Lower lobe of right lung (tissue), 2 donors: ENCODE data around the gene TMEM256. TPM values are rescaled to one million over a fixed set of nuclear protein-coding genes. Genes with fewer than 3 reads are reported as not detected.

Source experiments
- ATAC-seq, 2 donors: fragments of 200-7000 bp; cut with Tn5 transposase; one replicate each; pipeline ENCODE4 v1.9.1; 2020 to 2022; ENCODE audit warnings: mild to moderate bottlenecking in 2 of 2, moderate library complexity in 2 of 2
- DNase-seq: peaks from one replicate; pipeline ENCODE4 v3.0.0-alpha.2; 2020
- H3K27ac ChIP-seq: fragments of 200-600 bp; one replicate; pipeline ENCODE4 v1.8.0; 2022
- H3K27me3 ChIP-seq: fragments of 200-600 bp; one replicate; pipeline ENCODE4 v1.8.0; 2022; ENCODE audit warnings: low read depth
- H3K36me3 ChIP-seq: fragments of 200-600 bp; one replicate; pipeline ENCODE4 v1.8.0; 2022; ENCODE audit warnings: mild to moderate bottlenecking
- H3K4me1 ChIP-seq: fragments of 200-600 bp; one replicate; pipeline ENCODE4 v1.8.0; 2022
- H3K4me3 ChIP-seq: fragments of 200-600 bp; one replicate; pipeline ENCODE4 v1.8.0; 2022; ENCODE audit warnings: mild to moderate bottlenecking
- H3K9me3 ChIP-seq: fragments of 200-600 bp; one replicate; pipeline ENCODE4 v1.8.0; 2022
- CTCF ChIP-seq: fragments of 200-600 bp; IDR thresholded peaks from one replicate; pipeline ENCODE4 v1.8.0; 2022; ENCODE audit warnings: antibody characterized with exemption, mild to moderate bottlenecking
- intact Hi-C: fragments of 100-400 bp; cut with DNase I; formaldehyde crosslinking; loops from one replicate; pipeline ENCODE4 v1.11.0; 2022
- total RNA-seq: library from RNA; stranded (reverse); fragmentation: NEBNext Ultra II Directional; extraction: Animal tissue kit (Norgen Biotek cat#: 25700); gene quantifications from one replicate; pipeline ENCODE4 v1.2.1, GENCODE V29; 2021
- donor health status: DM: no; HTN: yes; CAD: no; lungs with severe emphysema.

The TMEM256 gene
- total RNA-seq, 1 donor from 2014 or later = 51.2 TPM

GRCh38 chr17:7417056-7417655 is 13.3 kb upstream of the TMEM256 start:
- H3K27me3 ChIP-seq = no peaks in the 10 kb centered on the region
- no peaks in the 10 kb centered on the region for H3K9me3 ChIP-seq
- H3K4me3 ChIP-seq = no peak overlapping the region
- TF ChIP-seq CTCF = no peak
- no peaks in the 10 kb centered on the region for H3K36me3 ChIP-seq
- no peak overlapping the region for H3K27ac ChIP-seq
- intact Hi-C loops = no loop called here
- DNase-seq (no peak), ATAC-seq (no peak)
- no peaks in the 10 kb centered on the region for H3K4me1 ChIP-seq

- H3K27me3 ChIP-seq = no peaks in the 10 kb centered on the region
- no peaks in the 10 kb centered on the region for H3K4me1 ChIP-seq
- no peak overlapping the region for H3K27ac ChIP-seq
- ATAC-seq = no peak
- H3K36me3 ChIP-seq = no peaks in the 10 kb centered on the region
- no peak for TF ChIP-seq CTCF
- intact Hi-C loops = no loop called here
- H3K4me3 ChIP-seq = no peak overlapping the region
- no peak for DNase-seq
- no peaks in the 10 kb centered on the region for H3K9me3 ChIP-seq
These were observed 12.4 kb upstream of the TMEM256 start for GRCh38 chr17:7416323-7416722.

- Histone ChIP-seq H3K9me3 (no peaks in the 10 kb centered on the region), H3K36me3 (no peaks in the 10 kb centered on the region), H3K27ac (no peak overlapping the region), H3K4me1 (no peaks in the 10 kb centered on the region), H3K27me3 (no peaks in the 10 kb centered on the region), H3K4me3 (no peak overlapping the region)
- DNase-seq (no peak), ATAC-seq (no peak)
- no peak for TF ChIP-seq CTCF
- intact Hi-C loops = no loop called here
These were observed 11.9 kb upstream of the TMEM256 start for GRCh38 chr17:7415784-7416183.

- ATAC-seq (no peak), DNase-seq (no peak)
- no peaks in the 10 kb centered on the region for H3K36me3 ChIP-seq
- intact Hi-C loops = no loop called here
- no peaks in the 10 kb centered on the region for H3K4me1 ChIP-seq
- no peak overlapping the region for H3K4me3 ChIP-seq
- H3K9me3 ChIP-seq = no peaks in the 10 kb centered on the region
- H3K27ac ChIP-seq = no peak overlapping the region
- H3K27me3 ChIP-seq = no peaks in the 10 kb centered on the region
- no peak for TF ChIP-seq CTCF
These were observed 10.9 kb upstream of the TMEM256 start for GRCh38 chr17:7414837-7415236.

- no peaks in the 10 kb centered on the region for H3K36me3 ChIP-seq
- H3K9me3 ChIP-seq = no peaks in the 10 kb centered on the region
- no peak overlapping the region for H3K27ac ChIP-seq
- intact Hi-C loops = no loop called here
- no peak overlapping the region for H3K4me3 ChIP-seq
- no peak for ATAC-seq
- H3K4me1 ChIP-seq = no peaks in the 10 kb centered on the region
- DNase-seq = no peak
- TF ChIP-seq CTCF = no peak
- H3K27me3 ChIP-seq = no peaks in the 10 kb centered on the region
These were observed 9.6 kb upstream of the TMEM256 start for GRCh38 chr17:7413346-7413985.
